SU-DHL-6 (cell line): ENCODE measurements around the gene UACA.

Source experiments
- CTCF ChIP-seq: fragments of 200-600 bp; sonication (generic); IDR thresholded peaks from one replicate; pipeline ENCODE4 v1.5.1; 2017; ENCODE audit warnings: antibody characterized with exemption, mild to moderate bottlenecking, low read length, moderate library complexity; ENCODE audit not compliant: insufficient read depth, poor library complexity, severe bottlenecking
- EZH2phosphoT487 ChIP-seq: fragments of 200-600 bp; sonication (generic), shearing (Covaris generic); conservative IDR thresholded peaks from 2 replicates; pipeline ENCODE4 v1.6.1; 2018; ENCODE audit warnings: mild to moderate bottlenecking, antibody characterized with exemption, low read length, moderate library complexity, mixed read lengths

- no peak for TF ChIP-seq CTCF
- no peak for TF ChIP-seq EZH2phosphoT487
These were observed 152.8 kb downstream of the UACA start for GRCh38 chr15:70610541-70610940.
